Erythroblast (primary cell): Measurements from ENCODE around the gene TUT1.

Experiments
- GATA1 ChIP-seq: IDR thresholded peaks from 2 replicates; pipeline ENCODE4 v1.6.1; 2011; ENCODE audit warnings: low read depth, mild to moderate bottlenecking, control low read depth, low read length, moderate library complexity
- POLR2A ChIP-seq: IDR thresholded peaks from 2 replicates; pipeline ENCODE4 v1.6.1; 2011; ENCODE audit warnings: mild to moderate bottlenecking, low read length

DNA sequence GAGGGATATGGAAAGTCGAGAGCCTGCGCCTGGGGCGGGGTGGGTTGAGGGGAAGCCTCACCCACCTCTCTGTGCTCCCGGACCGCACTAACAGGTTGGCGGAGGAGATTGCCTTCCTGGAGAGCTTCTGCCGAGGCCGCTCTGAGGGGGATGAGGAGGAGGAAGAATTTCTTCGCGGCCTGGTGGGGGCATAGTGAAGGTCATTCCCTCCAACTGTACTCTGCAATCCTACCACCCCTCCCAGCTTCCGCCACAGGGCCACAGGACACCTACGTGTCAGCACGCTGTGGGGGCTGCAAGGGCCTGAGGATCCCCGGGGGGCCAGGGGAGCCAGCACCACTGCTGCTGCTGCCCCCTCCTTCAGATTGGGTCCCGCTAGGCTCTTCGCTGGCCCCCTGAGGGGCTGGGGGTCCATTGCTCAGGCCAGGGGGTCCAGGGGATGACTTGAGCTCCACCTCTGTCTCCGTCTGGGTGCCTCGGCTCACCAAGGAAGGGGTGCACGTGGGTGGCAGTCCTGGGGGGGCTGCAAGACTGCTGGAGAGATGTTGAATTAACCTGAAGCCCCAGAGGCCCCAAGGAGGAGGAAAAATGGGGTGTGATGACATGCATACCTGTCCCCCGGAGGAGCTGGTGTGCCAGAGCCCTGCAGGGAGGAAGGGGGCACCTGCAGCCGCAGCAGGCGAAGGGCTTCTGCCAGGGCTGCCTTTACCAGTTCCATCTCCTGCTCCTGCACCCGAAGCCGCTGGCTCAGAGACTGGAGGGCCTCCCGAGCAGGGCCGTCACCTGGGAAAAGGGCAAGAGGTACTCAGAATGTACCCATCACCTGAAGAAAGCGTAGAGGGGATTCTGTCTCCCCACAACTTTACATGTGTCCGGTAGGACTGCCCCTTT lies 19.7 kb upstream of the TUT1 start:
- TF ChIP-seq POLR2A (no peak), GATA1 (no peak)
